Subcutaneous abdominal adipose tissue (tissue), 5 donors: Measurements from ENCODE around the gene NEIL3.

ENCODE experiments used
- H3K27ac ChIP-seq: one replicate; pipeline ENCODE4 v1.7.0; 2013; ENCODE audit warnings: low read depth, mild to moderate bottlenecking, inconsistent platforms, low read length, moderate library complexity
- H3K27me3 ChIP-seq, 5 donors: one replicate each; pipeline ENCODE4 v1.7.0; 2013; ENCODE audit warnings: low read length in 5 of 5, inconsistent platforms in 1 of 5; ENCODE audit not compliant: control insufficient read depth in 5 of 5, insufficient read depth in 4 of 5
- H3K36me3 ChIP-seq, 5 donors: one replicate each; pipeline ENCODE4 v1.7.0; 2013; ENCODE audit warnings: low read length in 5 of 5; ENCODE audit not compliant: control insufficient read depth in 5 of 5, insufficient read depth in 5 of 5
- H3K4me1 ChIP-seq, 5 donors: one replicate each; pipeline ENCODE4 v1.7.0; 2013; ENCODE audit warnings: low read length in 5 of 5, mild to moderate bottlenecking in 3 of 5, moderate library complexity in 1 of 5; ENCODE audit not compliant: control insufficient read depth in 5 of 5, insufficient read depth in 5 of 5
- H3K4me3 ChIP-seq, 5 donors: one replicate each; pipeline ENCODE4 v1.7.0; 2013; ENCODE audit warnings: low read length in 5 of 5, low read depth in 1 of 5
- H3K9ac ChIP-seq, 5 donors: one replicate each; pipeline ENCODE4 v1.7.0; 2013; ENCODE audit warnings: low read length in 5 of 5, mild to moderate bottlenecking in 4 of 5, moderate library complexity in 3 of 5
- H3K9me3 ChIP-seq, 5 donors: one replicate each; pipeline ENCODE4 v1.7.0; 2013; ENCODE audit warnings: low read length in 5 of 5; ENCODE audit not compliant: control insufficient read depth in 5 of 5
- donor health status: healthy.
- donor health status: healthy.
- donor health status: healthy.
- donor health status: healthy.
- donor health status: healthy.

Gene NEIL3

GRCh38 chr4:177404986-177405385, 95.3 kb downstream of the NEIL3 start:
- Histone ChIP-seq H3K9me3 (no peaks in the 10 kb centered on the region), H3K4me1 (no peaks in the 10 kb centered on the region), H3K4me3 (no peak overlapping the region), H3K9ac (no peak overlapping the region), H3K27me3 (peaks cover 0 to 2% (median 0%) of the 10 kb centered on the region in 5 donors), H3K27ac (no peak overlapping the region), H3K36me3 (no peaks in the 10 kb centered on the region)

DNA sequence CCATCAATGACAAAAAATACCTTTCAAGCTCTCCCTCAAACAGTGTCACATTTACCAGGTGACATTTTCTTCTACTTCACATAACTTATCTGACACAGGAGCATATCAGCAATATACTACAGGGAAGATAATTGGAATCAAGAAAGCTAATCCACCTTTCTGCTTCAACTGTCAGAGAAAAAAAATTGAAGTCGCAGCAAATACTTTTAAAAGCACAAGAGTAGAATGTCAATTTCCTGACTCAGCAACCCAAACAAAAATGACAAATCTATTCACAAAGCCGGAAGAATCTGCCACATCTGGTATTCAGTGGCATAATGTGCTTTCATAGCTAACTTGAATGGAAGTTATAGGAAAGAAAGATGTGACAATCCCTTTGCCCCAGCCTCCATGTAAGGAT, 95.8 kb downstream of the NEIL3 start:
- no peak overlapping the region for H3K27ac ChIP-seq
- no peak overlapping the region for H3K9ac ChIP-seq
- no peak overlapping the region for H3K4me3 ChIP-seq
- H3K36me3 ChIP-seq = no peaks in the 10 kb centered on the region
- H3K27me3 ChIP-seq = peaks cover 0 to 2% (median 0%) of the 10 kb centered on the region in 5 donors
- no peaks in the 10 kb centered on the region for H3K4me1 ChIP-seq
- no peaks in the 10 kb centered on the region for H3K9me3 ChIP-seq

- Histone ChIP-seq H3K4me3 (no peak overlapping the region), H3K9ac (no peak overlapping the region), H3K9me3 (no peaks in the 10 kb centered on the region), H3K27ac (no peak overlapping the region), H3K36me3 (no peaks in the 10 kb centered on the region), H3K27me3 (peaks cover 0 to 2% (median 0%) of the 10 kb centered on the region in 5 donors), H3K4me1 (no peaks in the 10 kb centered on the region)
These were observed 98.3 kb downstream of the NEIL3 start for GRCh38 chr4:177408023-177408422.

DNA sequence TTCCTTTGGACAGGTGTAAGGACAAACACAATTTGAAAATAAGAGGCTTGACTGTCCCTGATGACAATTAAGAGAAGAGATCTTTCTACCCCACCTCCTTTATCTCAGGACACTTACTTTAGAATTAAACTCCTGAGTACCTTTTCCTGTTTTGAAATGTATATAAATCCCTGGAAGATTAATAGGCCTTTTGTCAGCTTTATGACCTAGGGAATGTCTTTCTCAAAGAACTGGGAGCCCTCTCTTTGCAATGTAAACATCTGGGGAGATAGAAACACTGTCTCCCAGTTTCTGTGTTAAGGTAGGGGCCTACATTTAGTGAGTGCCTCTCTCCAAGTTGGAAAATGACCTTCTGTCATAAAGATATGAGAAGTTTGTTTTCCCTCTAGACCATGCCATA, 100.9 kb downstream of the NEIL3 start:
- no peak overlapping the region for H3K27ac ChIP-seq
- H3K36me3 ChIP-seq = no peaks in the 10 kb centered on the region
- H3K9ac ChIP-seq = no peak overlapping the region
- no peaks in the 10 kb centered on the region for H3K9me3 ChIP-seq
- H3K4me1 ChIP-seq = no peaks in the 10 kb centered on the region
- H3K27me3 ChIP-seq = no peaks in the 10 kb centered on the region
- no peak overlapping the region for H3K4me3 ChIP-seq

GRCh38 chr4:177411996-177412395, 102.3 kb downstream of the NEIL3 start:
- no peaks in the 10 kb centered on the region for H3K4me1 ChIP-seq
- no peak overlapping the region for H3K9ac ChIP-seq
- H3K9me3 ChIP-seq = no peaks in the 10 kb centered on the region
- H3K36me3 ChIP-seq = no peaks in the 10 kb centered on the region
- H3K27me3 ChIP-seq = no peaks in the 10 kb centered on the region
- no peak overlapping the region for H3K27ac ChIP-seq
- H3K4me3 ChIP-seq = no peak overlapping the region
